Stimulated activated CD8-positive, alpha-beta memory T cell treated with anti-CD3 and anti-CD28 coated beads, Interleukin-15, amount 100 ng/mL, for 4 hours (primary cell): Measurements from ENCODE around the gene GPT2.
A peak's percentile ranks its signal among the peaks of the same experiment; 100 is the strongest.

ENCODE experiments used
- DNase-seq, 2 donors: peaks; one replicate each; pipeline ENCODE4 v3.0.0-alpha.2; 2020; ENCODE audit warnings: low read depth in 2 of 2

GPT2 gene

GRCh38 chr16:46896314-46896968, 12.3 kb downstream of the GPT2 start:
- no peak for DNase-seq

DNA sequence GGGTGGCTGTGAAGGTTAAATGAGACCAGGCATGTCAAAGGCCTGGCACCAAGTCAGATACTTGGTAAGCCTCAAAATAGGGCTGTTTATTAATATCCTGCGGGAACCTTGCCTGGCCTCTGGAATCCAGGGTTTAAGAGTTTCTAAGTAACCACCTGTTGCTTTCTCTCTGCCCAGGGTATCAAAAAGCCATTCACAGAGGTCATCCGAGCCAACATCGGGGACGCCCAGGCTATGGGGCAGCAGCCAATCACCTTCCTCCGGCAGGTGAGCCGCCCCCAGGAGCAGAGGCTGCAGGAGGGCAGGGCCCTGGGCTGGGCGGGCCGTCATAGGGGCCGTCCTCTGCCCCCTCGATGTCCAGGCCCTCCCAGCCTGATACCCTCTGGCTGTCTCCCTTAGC, 13.3 kb downstream of the GPT2 start:
- DNase-seq, result no peak

- DNase-seq, result no peak
Measured at GRCh38 chr16:46898006-46898405, 13.8 kb downstream of the GPT2 start.

DNA sequence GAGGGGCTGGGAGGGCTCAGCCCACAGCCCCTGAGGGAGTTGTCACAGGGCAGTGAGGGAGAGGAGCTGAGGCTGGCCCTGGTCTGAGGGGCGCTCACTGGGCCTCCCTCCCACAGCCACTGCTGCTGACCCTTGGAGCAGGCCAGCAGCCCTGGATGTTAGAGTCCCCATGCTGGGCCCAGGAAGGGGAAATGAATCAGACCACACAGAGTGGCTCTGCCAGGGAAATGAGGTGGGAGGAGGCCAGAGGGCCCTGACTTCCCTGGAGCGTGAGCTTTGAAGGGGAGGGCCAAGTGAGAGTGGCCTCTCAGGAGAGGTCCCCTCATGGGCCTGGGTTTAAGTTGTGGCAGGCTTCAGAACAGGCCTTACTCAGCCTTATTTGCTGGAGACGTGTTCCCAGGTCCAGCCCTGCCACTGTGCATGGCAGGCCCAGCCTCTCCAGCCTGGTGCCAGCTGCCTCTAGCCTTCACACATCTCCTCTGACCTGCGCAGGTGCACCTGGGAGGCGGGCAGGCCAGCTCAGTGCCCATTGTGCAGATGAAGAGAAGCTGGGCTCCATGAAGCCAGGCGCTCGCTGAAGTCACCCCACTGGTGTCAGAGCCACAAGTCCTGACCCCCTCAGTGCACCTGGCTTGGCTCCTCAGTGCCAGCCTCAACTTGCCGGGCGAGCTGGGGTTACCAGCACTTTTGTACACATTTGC, 15.4 kb downstream of the GPT2 start:
- DNase-seq, result no peak

DNA sequence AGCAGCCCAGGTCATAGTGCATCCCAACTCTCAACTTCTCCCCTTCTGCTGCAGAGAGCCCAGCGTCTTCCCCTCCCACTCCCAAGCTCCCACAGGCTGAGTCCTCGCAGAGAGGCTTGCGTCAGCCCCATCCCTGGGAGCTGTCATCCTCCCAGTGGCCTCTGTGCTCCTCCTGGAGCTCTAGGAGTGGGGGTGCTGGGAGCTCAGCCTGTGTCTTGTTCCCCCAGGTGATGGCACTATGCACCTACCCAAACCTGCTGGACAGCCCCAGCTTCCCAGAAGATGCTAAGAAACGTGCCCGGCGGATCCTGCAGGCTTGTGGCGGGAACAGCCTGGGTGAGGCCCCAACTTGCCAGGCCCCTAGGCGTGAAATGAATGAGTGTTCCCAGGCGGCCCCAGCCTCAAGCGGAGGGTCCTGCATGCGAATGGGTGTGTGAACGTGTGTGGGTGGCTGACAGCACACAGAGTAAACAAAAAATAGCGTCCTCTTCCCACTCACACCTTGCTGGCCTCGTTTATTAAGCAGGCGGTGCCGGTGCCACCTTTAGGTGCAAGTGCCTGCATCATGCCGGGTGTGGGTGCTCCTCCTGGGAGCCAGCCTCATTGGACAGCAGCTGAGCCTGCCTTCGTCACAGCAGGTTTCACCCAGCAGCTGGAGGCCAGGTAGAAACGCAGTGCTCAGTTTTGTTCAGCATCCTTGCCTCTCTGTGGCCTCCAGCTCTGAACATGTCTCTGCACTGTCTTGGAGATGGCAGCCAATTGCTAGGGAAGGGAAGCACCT, 16.5 kb downstream of the GPT2 start:
- no peak for DNase-seq

- DNase-seq, result no peak
Measured at GRCh38 chr16:46901709-46902108, 17.5 kb downstream of the GPT2 start.

DNA sequence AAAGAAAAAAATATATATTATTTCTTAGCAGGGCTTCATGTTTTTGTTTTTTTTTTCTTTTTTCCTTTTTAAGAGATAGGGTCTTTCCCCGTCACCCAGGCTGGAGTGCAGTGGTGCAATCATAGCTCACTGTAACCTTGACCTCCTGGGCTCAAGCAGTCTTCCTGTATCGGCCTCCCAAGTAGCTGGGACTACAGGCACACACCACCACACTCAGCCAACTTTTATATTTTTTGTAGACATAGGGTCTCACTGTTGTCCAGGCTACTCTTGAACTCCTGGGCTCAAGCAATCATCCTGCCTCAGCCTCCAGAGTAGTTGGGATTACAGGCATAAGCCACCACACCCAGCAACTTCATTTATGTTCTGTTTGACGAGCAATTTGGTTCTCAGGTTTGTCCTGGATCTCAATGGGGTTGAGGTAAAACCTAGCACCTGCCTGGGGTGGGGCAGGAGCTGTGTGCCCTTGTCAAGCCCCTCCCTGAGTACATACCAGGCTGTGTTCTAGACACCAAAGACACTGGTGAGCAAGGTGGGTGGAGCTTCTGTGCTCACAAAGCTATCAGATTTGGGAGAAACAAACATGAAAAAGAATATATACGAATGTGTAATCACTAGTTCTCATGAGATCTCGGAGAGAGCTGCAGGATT, 19.2 kb downstream of the GPT2 start:
- no peak for DNase-seq

DNA sequence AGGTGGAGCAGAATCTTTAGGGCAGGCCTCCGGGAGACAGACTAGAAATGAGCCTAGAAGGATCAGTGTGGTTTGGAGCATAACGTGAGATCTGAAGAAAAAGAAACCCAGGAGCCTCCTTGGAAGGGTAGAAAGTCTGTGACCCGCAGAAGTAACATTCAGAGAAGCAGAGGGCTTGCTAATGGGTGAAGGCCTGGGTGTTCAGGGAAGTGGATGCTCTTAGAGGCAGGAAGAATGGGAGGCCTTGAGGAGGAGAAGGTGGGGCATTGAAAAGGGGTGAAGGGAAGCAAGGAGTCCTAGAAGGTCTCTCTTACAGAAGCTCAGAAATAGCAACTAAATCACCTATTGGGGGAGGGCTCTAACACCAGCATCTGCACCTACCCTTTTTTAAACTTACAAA, 20.3 kb downstream of the GPT2 start:
- no peak for DNase-seq

DNA sequence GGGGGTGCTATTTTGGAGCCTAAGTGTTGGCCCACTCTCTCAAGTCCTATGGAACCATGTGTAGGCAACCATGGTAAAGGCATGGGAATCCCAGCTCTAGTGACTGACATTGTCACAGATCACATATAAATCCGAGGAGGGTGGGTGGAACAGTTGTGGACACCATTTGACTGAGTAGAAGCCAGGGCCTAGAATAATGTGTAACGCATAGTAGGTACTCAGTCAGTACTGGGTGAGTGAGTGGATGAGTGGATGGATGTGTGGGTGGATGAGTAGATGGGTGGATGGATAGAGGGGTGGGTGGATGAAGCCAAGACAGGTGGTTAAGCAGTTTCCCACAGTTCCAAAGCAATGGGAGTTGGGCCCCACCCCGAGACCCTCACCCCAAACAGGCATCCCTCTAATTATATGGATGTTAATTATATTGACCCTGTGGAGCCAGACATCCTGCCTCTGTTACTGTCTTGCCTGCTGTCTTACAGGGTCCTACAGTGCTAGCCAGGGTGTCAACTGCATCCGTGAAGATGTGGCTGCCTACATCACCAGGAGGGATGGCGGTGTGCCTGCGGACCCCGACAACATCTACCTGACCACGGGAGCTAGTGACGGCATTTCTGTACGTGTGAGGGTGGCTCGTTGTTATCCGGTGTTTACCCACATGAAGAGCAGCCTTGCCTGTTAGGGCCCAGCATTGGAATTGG, 22.3 kb downstream of the GPT2 start:
- DNase-seq, result no peak

DNA sequence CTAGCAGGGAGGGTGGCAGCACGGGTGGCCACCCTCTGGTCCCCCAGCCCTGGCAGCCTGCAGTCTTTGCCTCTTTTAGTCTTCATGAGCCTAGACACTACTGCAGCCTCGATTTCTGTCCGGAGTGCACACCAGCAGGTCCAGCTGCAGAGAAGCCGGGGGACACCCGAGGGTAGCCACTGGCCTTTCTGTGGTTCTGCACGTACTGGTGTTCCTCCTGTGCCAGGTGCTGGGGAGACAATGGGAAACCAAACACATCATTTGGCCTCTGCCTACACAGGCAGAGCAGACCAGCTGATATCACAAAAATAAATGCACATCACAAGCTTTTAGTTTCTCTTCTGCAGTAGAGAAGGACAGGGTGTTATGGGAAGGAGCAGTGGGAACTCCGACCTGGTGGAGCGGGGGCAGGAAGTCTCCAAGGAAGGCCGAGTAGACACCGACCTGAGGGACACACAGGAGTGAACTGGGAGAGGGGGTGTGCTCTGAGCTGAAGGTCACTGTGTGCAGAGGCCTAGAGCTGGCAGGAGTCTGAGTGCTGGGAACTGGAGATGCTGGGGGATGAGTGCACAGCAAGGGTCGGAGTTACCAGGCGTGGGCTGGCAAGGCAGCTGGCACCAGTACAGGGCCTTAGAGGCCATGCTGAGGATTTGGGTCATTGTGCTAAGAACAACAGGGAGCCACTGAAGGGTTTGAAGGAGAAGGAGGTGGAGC, 23.1 kb downstream of the GPT2 start:
- no peak for DNase-seq

DNA sequence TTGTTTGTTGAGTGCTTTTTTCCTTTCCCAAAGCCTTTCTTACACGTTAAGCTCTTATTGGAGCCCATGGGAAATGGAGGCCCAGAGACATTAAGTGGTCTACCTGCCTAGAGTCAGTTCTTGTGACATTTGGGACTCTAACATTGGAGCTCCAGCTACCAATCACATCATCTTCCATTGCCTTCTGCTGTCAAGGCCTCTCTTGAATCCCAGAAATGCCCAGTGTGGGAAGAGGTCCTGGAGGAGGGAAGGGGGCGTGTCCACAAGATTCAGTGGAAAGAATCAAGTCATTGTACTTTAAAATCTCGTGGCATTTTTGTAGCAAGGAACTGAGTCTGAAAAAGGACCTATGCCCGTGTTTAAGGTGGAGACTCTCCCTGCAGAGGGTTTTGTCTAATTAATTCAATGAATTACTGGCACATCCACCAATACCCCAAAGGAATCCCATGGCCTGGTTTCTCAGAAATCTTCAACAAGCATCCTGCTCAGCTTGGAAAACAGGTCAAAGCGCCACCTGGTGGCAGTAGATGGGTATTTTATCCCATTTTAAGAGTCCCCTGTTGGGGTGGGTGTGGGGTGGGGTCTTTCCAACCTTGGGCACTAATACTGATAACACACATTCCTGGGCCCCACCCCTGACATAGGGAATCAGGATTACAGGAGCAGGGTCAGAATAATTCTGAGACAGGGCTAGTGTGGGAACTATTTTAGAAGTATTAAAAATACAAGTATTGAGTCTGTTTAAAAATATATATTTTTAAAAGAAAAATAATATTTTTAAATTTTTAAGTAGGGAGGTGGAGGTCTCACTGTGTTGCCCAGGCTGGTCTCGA, 24.6 kb downstream of the GPT2 start:
- DNase-seq, result peak in 1 of 2 donors; percentile 32

DNA sequence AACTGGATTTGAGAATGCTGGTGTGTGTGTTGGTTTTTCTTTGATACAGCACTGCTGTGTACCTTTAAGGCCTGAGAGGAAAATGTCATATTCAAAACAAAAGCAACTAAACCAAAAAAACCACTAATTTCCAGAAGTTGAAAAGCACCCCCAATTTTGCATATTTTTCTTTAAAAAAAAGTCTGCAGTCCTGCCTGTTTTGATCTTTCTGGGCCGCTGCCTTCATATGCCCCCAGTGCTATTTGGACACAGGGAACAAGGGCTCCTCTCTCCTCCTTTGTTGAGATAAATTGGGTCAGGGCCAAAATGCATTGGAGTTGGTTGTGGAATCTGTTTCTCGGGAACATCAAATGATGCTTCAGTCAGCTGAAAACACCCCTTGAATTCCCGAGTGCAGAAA, 26.9 kb downstream of the GPT2 start:
- no peak for DNase-seq

- DNase-seq, result no peak
Measured at GRCh38 chr16:46911650-46912049, 27.5 kb downstream of the GPT2 start.

DNA sequence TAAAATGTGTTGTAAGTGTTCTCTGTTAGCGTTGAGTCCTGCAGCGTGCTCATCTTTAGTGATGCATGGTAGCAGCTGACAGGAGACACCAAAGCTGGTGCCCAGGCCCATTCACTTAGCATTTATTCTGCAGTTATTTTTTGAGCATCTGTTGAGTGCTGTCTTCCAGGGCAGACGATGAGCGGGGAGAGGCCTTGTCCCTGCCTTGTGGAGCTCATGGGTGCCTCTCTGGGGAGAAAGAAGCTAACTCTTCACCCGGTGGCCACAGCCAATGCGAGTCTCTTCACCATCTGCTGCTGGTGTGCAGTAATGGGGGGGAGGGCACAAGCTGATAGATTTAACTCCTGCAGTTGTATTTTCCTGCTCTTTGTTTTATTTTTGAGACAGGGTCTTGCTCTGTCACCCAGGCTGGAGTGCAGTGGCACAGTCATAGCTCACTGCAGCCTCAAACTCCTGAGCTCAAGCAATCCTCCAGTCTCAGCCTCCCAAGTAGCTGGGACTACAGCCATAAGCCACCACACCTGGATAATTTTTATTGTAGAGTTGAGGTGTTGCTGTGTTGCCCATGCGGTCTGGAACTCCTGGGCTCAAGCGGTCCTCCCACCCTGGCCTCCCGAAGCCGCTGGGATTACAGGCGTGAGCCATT, 30.5 kb downstream of the GPT2 start:
- no peak for DNase-seq

GRCh38 chr16:46915483-46916025, 31.4 kb downstream of the GPT2 start:
- no peak for DNase-seq

DNA sequence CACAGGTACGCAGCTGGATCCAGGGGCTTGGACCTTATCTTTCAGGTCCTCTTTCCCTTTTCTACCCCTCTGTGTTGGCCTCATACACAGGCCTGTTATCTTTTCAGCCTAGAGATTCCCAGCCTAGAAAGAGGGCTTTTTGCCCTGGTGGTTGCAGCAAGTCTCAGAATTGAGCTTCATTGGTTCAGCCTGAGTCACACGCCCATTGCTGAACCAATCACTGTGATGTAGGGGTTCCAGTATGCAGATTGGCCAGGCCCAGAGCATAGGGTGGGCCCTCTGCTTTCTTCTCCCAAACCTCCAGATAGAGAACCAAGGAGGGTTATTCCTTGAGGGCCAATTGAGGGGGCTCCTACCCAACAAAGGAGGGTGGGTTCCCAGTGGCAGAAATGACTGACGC, 32.8 kb downstream of the GPT2 start:
- DNase-seq, result no peak

- no peak for DNase-seq
Measured at GRCh38 chr16:46918400-46918799, 34.2 kb downstream of the GPT2 start.

DNA sequence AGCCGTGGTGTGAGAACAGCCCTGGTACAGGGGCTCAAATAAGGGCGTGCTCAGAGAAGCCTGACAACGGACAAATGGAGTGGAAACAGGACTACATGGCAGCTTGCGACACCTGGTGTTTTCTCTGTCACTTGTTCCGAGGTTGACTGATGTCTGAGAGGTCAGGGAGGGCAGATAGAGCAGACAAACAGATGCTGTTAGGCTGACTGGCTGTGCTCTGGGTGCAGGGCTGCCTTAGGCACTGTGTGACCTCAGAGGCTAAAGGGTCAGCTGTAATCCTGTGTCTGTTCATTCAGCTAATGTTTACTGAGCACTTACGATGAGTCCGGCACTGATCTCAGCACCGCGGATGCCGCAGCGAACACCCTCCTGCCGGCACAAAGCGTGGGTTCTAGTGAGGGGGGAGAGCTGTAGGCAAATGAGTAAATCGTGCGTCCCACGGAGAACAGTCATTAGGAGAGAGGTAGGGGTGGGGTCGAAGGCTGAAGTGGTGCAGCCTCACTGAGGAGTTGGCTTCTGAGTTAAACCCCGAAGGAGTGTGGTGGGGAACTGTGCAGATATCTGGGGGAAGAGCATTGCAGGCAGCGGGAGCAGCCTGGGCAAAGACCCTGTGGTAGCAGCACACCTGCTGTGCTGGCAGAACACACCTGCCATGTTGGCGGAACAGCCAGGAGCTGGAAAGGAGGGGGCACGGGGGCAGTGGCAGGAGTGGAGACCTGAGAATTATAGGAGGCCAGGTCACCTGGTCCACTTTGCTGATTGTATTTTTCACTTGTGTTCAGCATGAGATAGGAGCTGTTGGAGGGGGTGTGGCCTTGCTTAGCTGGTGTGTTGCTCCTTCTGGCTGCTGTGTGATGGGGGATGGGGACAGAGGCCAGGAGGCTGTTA, 35.0 kb downstream of the GPT2 start:
- DNase-seq, result no peak
